CD14-positive monocyte (primary cell): ENCODE results near the gene APOBEC3A. TPM values are rescaled to one million over a fixed set of nuclear protein-coding genes. Genes with fewer than 3 reads are reported as not detected.
"Not testable (repeated sequence)": the region's sequence is repeated elsewhere in the genome, so short reads cannot be mapped to it uniquely, and the experiment has no call there.

Source experiments
- DNase-seq, 3 donors: peaks; one replicate each; pipeline ENCODE4 v3.0.0-alpha.2; 2011 to 2022
- H2AFZ ChIP-seq: 2 replicates; pipeline ENCODE4 v1.6.0; 2012; ENCODE audit warnings: mild to moderate bottlenecking, low read depth, low read length, inconsistent platforms; ENCODE audit not compliant: insufficient read depth, poor library complexity, severe bottlenecking
- H3K27ac ChIP-seq, 2 donors: 1 replicate in 1 of 2; 2 replicates in 1 of 2; pipeline ENCODE4 v1.5.1; 2012 to 2013; ENCODE audit warnings: low read length in 2 of 2, control low read depth in 1 of 2, inconsistent platforms in 1 of 2, low read depth in 1 of 2, mild to moderate bottlenecking in 1 of 2
- H3K27me3 ChIP-seq, 2 donors: one replicate each; pipeline versions ENCODE4 v1.6.0 to v1.6.1; 2011 to 2013; ENCODE audit warnings: low read length in 2 of 2; ENCODE audit not compliant: control insufficient read depth in 2 of 2, insufficient read depth in 2 of 2
- H3K36me3 ChIP-seq, 2 donors: replicated peaks in 1 of 2; 1 replicate in 1 of 2; 2 replicates in 1 of 2; pipeline versions ENCODE4 v1.5.1 to v1.6.1; 2012 to 2013; ENCODE audit warnings: low read length in 2 of 2, control low read depth in 1 of 2, inconsistent platforms in 1 of 2, mild to moderate bottlenecking in 1 of 2; ENCODE audit not compliant: insufficient read depth in 2 of 2, control insufficient read depth in 1 of 2
- H3K4me1 ChIP-seq, 2 donors: 1 replicate in 1 of 2; 2 replicates in 1 of 2; pipeline versions ENCODE4 v1.5.1 to v1.6.1; 2012 to 2013; ENCODE audit warnings: low read length in 2 of 2, control low read depth in 1 of 2, inconsistent platforms in 1 of 2, mild to moderate bottlenecking in 1 of 2, moderate library complexity in 1 of 2; ENCODE audit not compliant: insufficient read depth in 2 of 2, control insufficient read depth in 1 of 2
- H3K4me2 ChIP-seq: replicated peaks from 2 replicates; pipeline ENCODE3; 2012; ENCODE audit warnings: low read length, moderate library complexity, mild to moderate bottlenecking; ENCODE audit not compliant: poor library complexity, severe bottlenecking; ENCODE audit errors: extremely low read depth
- H3K4me3 ChIP-seq, 3 experiments: fragments of 200-600 bp in 1 of 3; sonication (generic) in 1 of 3; replicated peaks in 1 of 3; 1 replicate in 2 of 3; 2 replicates in 1 of 3; pipeline ENCODE4 v1.5.1; 2011 to 2013; ENCODE audit warnings: low read length in 3 of 3, mild to moderate bottlenecking in 3 of 3, control low read depth in 2 of 3, low read depth in 2 of 3, inconsistent platforms in 1 of 3, moderate library complexity in 1 of 3
- H3K79me2 ChIP-seq: 2 replicates; pipeline ENCODE4 v1.6.0; 2012; ENCODE audit warnings: mild to moderate bottlenecking, control low read depth, inconsistent platforms, low read length, moderate library complexity; ENCODE audit not compliant: insufficient read depth
- H3K9ac ChIP-seq: 2 replicates; pipeline ENCODE4 v1.6.0; 2017; ENCODE audit warnings: low read length, mild to moderate bottlenecking; ENCODE audit not compliant: insufficient read depth, poor library complexity, severe bottlenecking
- H3K9me3 ChIP-seq, 2 donors: replicated peaks in 1 of 2; 1 replicate in 1 of 2; 2 replicates in 1 of 2; pipeline versions ENCODE4 v1.5.1 to v1.6.1; 2012 to 2013; ENCODE audit warnings: low read length in 2 of 2, control low read depth in 1 of 2; ENCODE audit not compliant: control insufficient read depth in 1 of 2, insufficient read depth in 1 of 2
- H4K20me1 ChIP-seq: 2 replicates; pipeline ENCODE4 v1.6.0; 2012; ENCODE audit warnings: mild to moderate bottlenecking, low read length, control low read depth, moderate library complexity; ENCODE audit not compliant: insufficient read depth
- H3K27ac Mint-ChIP-seq, 7 donors: one replicate each; pipeline ENCODE4 v1.8.0; 2020; ENCODE audit warnings: mild to moderate bottlenecking in 7 of 7, mixed read lengths in 7 of 7, moderate library complexity in 6 of 7, inconsistent platforms in 2 of 7
- H3K27me3 Mint-ChIP-seq, 3 donors: one replicate each; pipeline ENCODE4 v1.8.0; 2021 to 2022; ENCODE audit warnings: low read depth in 3 of 3, mild to moderate bottlenecking in 3 of 3, mixed read lengths in 3 of 3, moderate library complexity in 3 of 3, inconsistent platforms in 1 of 3
- H3K36me3 Mint-ChIP-seq, 2 donors: one replicate each; pipeline ENCODE4 v1.8.0; 2020; ENCODE audit warnings: mixed read lengths in 2 of 2, inconsistent platforms in 1 of 2, mild to moderate bottlenecking in 1 of 2
- H3K4me1 Mint-ChIP-seq: one replicate; pipeline ENCODE4 v1.8.0; 2020; ENCODE audit warnings: mild to moderate bottlenecking, mixed read lengths
- H3K4me3 Mint-ChIP-seq, 2 donors: one replicate each; pipeline ENCODE4 v1.8.0; 2020; ENCODE audit warnings: mild to moderate bottlenecking in 2 of 2, mixed read lengths in 2 of 2, moderate library complexity in 1 of 2
- H3K9me3 Mint-ChIP-seq, 7 donors: one replicate each; pipeline ENCODE4 v1.8.0; 2020 to 2022; ENCODE audit warnings: mixed read lengths in 7 of 7, mild to moderate bottlenecking in 6 of 7, moderate library complexity in 6 of 7, inconsistent platforms in 2 of 7
- CTCF ChIP-seq: fragments of 200-600 bp; IDR thresholded peaks from one replicate; pipeline ENCODE4 v1.8.0; 2022; ENCODE audit warnings: antibody characterized with exemption, mild to moderate bottlenecking
- WGBS: methylation state at CpG from one replicate; pipeline ENCODE4 v1.1.5; 2013; ENCODE audit warnings: missing lambda C conversion rate; ENCODE audit not compliant: insufficient coverage; 5-methylcytosine and 5-hydroxymethylcytosine counted together
- intact Hi-C, 2 donors: fragments of 100-400 bp; cut with micrococcal nuclease; formaldehyde crosslinking; loops; one replicate each; pipeline versions ENCODE4 v1.15.0 to v1.15.1; 2023
- polyA plus RNA-seq, 3 donors: library from polyadenylated mRNA; depleted of rRNA in 1 of 3; unstranded in 2 of 3; stranded (reverse) in 1 of 3; fragments of 300-500 nt in 2 of 3; fragments of >200 nt in 1 of 3; fragmentation: Illumina TruSeq in 2 of 3; gene quantifications; 1 replicate in 2 of 3; 2 replicates in 1 of 3; pipeline ENCODE4 v1.2.3, GENCODE V29; 2012 to 2021

Gene APOBEC3A
- polyA plus RNA-seq, 3 donors: 233 to 845 (median 247) TPM

- intact Hi-C loops: no loop called here
- no peak overlapping the region for H3K27ac ChIP-seq
- H3K4me1 Mint-ChIP-seq: peaks cover 34% of the 10 kb centered on the region
- H3K9ac ChIP-seq: no peak overlapping the region
- H3K9me3 ChIP-seq: peaks cover 0 to 8% of the 10 kb centered on the region in 2 donors
- H3K27me3 Mint-ChIP-seq: peaks cover 0 to 8% (median 2%) of the 10 kb centered on the region in 3 donors
- H3K4me1 ChIP-seq: peaks cover 21 to 39% of the 10 kb centered on the region in 2 donors
- H3K27me3 ChIP-seq: no peaks in the 10 kb centered on the region
- TF ChIP-seq CTCF: no peak
- H3K27ac Mint-ChIP-seq: peak overlapping the region in 1 of 7 donors; percentile 56
- peaks cover 12% of the 10 kb centered on the region for H3K79me2 ChIP-seq
- no peak overlapping the region for H2AFZ ChIP-seq
- no peaks in the 10 kb centered on the region for H3K36me3 ChIP-seq
- no peaks in the 10 kb centered on the region for H4K20me1 ChIP-seq
- no peak overlapping the region for H3K4me2 ChIP-seq
- WGBS: 67% methylated on average over 1 of the region's 2 CpGs
- H3K9me3 Mint-ChIP-seq: peaks cover 0 to 14% (median 7%) of the 10 kb centered on the region in 7 donors
- peaks cover 20 to 43% of the 10 kb centered on the region in 2 donors for H3K36me3 Mint-ChIP-seq
- no peak for DNase-seq
- no peak overlapping the region for H3K4me3 Mint-ChIP-seq
- H3K4me3 ChIP-seq: no peak overlapping the region
Observed at GRCh38 chr22:38984224-38984623, 26.8 kb downstream of the APOBEC3A start.

DNA sequence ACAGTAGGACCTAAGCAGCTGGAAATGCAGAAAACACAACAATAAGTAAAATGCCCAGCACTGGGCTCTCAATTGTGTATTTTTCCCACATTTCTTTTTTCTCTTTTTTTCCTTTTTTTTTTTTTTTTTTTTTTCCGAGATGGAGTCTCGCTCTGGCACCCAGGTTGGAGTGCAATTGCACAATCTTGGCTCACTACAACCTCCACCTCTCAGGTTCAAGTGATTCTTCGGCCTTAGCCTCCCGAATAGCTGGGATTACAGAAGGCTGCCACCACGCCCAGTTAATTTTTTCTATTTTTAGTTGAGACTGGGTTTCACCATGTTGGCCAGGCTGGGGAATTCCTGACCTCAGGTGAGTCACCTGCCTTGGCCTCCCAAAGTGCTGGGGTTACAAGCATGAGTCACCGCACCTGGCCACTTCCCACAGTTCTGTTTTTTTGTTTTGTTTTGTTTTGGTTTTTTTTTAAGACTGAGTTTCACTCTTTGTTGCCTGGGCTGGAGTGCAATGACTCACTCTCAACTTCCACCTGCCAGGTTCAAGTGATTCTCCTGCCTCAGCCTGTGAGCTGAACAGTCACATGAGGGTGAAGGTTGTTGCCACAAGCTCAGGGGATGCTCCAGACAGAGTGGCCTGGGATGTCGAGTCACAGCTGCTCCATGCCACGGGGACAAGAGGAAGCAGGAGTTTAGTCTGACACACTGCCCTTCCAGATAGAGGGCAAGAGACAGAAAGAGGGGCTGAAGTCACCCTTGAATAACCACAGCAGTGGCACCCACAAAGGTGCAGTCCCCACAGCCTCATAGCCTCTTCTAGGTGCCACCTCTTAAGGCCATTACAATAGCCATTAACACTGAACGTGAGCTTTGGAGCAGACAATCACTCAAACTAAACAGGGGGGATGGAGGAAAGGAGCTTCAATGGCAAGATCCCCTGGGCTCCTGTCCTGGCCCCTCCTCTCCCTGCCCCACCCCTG is 27.7 kb downstream of the APOBEC3A start:
- Mint-ChIP-seq H3K9me3 (peaks cover 0 to 14% (median 7%) of the 10 kb centered on the region in 7 donors), H3K4me1 (peaks cover 34% of the 10 kb centered on the region), H3K4me3 (peak overlapping the region in 1 of 2 donors; percentile 9), H3K36me3 (peaks cover 23 to 48% of the 10 kb centered on the region in 2 donors), H3K27ac (peak overlapping the region in 4 of 7 donors; percentile 11 to 75 (median 50))
- Histone ChIP-seq H3K79me2 (peaks cover 12% of the 10 kb centered on the region), H3K4me1 (peaks cover 21 to 39% of the 10 kb centered on the region in 2 donors)
- H3K27me3 Mint-ChIP-seq, H2AFZ ChIP-seq, H3K4me2 ChIP-seq, H3K27ac ChIP-seq, H3K9me3 ChIP-seq, H3K27me3 ChIP-seq, H4K20me1 ChIP-seq, H3K9ac ChIP-seq, H3K36me3 ChIP-seq, intact Hi-C loops, H3K4me3 ChIP-seq: not testable (repeated sequence)
- 72% methylated on average over 3 of the region's 9 CpGs for WGBS
- peak; percentile 44 to 82 (median 49) for DNase-seq
